ELR (cell line): ENCODE results near the gene SUCO.
"Not testable (repeated sequence)": the region's sequence is repeated elsewhere in the genome, so short reads cannot be mapped to it uniquely, and the experiment has no call there.

ENCODE experiments used
- DNase-seq: peaks from one replicate; pipeline ENCODE4 v3.0.0-alpha.2; 2015; ENCODE audit warnings: low read depth

Gene SUCO

GRCh38 chr1:172566196-172566997, 33.4 kb downstream of the SUCO start:
- DNase-seq, result no peak

DNA sequence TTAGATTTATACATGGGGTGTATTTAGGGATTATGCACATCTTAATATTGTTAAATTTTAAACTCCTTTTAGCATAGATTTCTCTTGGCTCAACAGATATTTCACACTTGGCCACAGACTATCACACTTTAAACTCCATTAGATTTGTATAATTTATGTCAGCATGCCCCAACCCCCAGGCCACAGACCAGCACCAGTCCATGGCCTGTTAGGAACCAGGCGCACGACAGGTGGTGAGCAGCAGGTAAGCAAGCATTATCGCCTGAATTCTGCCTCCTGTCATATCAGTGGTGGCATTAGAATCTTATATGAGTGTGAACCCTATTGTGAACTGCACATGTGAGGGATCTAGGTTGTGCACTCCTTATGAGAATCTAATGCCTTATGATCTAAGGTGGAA, 34.8 kb downstream of the SUCO start:
- DNase-seq, result no peak

DNA sequence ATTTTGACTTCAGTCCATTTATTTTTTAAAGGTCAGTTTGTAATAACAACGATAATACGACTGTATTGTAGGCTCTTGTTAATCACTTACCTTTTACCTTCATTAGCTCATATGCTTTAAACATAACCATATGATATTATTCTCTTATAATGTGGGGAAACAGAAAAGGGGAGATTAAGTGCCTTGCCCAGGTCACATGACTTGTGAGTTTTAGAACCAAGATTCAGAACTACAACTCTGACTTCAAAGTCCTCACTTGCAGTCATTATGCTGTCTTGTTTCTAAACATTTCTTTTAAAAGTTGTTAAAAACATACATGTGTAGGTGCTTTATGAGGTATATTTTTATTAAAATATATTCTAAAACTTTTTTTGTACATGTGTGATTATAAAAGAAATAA, 41.1 kb downstream of the SUCO start:
- DNase-seq, result no peak

GRCh38 chr1:172578586-172578985, 45.6 kb downstream of the SUCO start:
- DNase-seq, result no peak

- DNase-seq, result no peak
Observed at GRCh38 chr1:172581273-172581672, 48.3 kb downstream of the SUCO start.

DNA sequence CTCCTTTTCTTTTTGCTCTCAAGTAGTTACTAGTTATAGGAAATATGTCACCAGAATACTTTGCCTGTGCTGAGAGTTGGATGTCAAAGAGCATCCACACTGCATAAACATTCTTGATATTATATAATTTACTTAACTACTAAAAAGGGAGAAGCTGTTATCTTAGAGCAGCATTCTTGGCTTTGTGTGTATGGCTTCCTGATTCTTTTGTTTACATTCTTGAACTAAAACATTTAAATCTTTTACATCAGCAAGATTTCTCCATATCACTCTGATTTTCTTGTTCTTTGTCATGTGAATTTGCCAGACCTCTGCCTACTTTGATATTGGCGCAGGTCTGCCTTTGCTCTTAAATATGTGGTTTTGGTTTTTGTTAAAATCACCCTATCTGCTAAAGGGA, 48.8 kb downstream of the SUCO start:
- no peak for DNase-seq

- no peak for DNase-seq
Observed at GRCh38 chr1:172582889-172583288, 49.9 kb downstream of the SUCO start.

- DNase-seq, result peak; percentile 80
Observed at GRCh38 chr1:172585348-172585747, 52.4 kb downstream of the SUCO start.

DNA sequence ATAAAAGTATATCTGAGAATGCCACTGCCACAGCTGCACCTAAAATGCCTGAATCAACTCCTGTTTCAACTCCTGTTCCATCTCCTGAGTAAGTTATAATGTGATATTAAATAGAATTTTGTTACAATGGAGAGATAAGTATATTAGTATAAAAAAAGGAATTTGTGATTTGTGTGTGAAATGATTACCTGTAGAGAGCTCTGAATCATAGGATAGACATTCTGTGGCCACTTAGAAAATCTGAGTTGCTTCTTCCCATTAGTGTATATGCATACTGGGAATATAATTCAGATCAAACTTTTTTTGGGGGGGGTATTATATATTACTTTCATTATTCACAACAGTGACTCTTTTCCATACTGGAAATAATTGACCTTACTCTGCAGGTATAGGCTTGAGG, 52.9 kb downstream of the SUCO start:
- peak; percentile 63 for DNase-seq

GRCh38 chr1:172588296-172589291, 55.6 kb downstream of the SUCO start:
- DNase-seq, result peak; percentile 96

GRCh38 chr1:172589553-172589952, 56.6 kb downstream of the SUCO start:
- no peak for DNase-seq

DNA sequence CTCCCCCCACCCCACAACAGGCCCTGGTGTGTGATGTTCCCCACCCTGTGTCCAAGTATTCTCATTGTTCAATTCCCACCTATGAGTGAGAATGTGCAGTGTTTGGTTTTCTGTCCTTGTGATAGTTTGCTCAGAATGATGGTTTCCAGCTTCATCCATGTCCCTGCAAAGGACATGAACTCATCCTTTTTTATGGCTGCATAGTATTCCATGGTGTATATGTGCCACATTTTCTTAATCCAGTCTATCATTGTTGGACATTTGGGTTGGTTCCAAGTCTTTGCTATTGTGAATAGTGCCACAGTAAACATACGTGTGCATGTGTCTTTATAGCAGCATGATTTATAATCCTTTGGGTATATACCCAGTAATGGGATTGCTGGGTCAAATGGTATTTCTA, 58.5 kb downstream of the SUCO start:
- DNase-seq, result not testable (repeated sequence)

DNA sequence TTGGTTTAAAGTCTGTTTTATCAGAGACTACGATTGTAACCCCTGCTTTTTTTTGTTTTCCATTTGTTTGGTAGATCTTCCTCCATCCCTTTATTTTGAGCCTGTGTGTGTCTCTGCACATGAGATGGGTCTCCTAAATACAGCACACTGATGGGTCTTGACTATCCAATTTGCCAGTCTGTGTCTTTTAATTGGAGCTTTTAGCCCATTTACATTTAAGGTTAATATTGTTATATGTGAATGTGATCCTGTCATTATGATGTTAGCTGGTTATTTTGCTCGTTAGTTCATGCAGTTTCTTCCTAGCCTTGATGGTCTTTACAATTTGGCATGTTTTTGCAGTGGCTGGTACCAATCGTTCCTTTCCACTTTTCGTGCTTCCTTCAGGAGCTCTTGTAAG, 62.1 kb downstream of the SUCO start:
- not testable (repeated sequence) for DNase-seq

DNA sequence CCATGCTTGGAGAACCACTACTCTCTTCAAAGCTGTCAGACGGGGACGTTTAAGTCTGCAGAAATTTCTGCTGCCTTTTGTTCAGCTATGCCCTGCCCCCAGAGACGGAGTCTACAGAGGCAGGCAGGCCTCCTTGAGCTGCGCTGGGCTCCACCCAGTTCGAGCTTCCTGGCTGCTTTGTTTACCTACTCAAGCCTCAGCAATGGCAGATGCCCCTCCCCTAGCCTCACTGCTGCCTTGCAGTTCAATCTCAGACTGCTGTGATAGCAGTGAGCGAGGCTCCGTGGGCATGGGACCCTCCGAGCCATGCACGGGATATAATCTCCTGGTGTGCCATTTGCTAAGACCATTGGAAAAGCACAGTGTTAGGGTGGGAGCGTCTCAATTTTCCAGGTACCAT, 63.8 kb downstream of the SUCO start:
- DNase-seq, result not testable (repeated sequence)

DNA sequence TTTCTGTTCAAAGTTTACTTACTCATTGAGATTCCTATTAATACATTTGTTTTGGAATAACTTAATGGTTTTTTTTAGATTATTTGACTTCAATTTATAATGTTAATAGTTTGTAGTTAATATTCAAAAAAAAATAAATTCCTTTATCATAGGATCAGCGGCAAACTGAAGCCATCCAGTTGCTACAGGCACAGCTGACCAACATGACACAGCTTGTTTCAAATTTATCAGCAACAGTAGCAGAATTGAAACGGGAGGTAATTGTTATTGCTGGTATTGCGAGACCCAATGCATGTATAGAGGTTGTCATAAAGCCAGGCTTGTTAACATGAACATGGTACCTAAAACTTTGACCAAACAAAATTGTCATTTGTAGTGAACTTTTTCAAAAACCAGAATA, 67.0 kb downstream of the SUCO start:
- DNase-seq, result no peak

GRCh38 chr1:172600615-172601014, 67.7 kb downstream of the SUCO start:
- DNase-seq, result no peak

GRCh38 chr1:172601046-172601630, 68.2 kb downstream of the SUCO start:
- DNase-seq, result no peak

DNA sequence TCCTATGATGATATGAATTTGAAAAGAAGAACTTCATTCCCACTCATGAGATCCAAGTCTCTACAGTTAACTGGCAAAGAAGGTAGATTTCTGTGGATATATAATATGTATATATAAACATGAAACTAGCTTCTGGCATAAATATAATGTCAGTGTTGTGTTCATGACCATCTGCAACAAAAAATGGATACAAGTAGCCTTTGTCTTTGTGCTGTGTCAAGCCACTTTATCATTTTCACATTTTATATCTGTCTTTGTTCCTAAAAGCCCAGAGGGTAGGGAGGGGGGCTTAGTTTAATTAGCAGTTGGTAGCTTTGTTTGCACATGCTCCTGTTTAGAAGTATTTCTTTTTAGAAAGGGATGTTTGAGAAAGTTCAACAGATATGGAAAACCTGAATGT, 69.8 kb downstream of the SUCO start:
- DNase-seq, result no peak

DNA sequence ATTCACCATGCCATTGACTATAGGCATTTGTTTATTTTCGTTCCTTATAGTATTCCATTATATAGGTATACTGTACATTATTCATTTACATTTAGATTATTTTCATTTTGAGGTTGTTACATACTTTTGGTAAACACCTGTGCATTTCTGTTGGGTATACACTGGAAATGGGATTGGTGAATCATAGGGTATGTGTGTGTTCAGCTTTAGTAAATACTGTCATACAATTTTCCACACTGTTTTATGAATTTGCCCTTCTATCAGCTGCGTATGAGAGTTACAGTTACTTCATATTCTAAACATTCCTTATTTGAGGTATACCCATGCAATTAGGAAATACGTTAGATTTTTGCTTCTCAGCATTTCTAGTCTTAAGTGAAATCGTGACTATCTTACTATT, 70.9 kb downstream of the SUCO start:
- no peak for DNase-seq

- no peak for DNase-seq
Observed at GRCh38 chr1:172605641-172606040, 72.7 kb downstream of the SUCO start.

- DNase-seq, result no peak
Observed at GRCh38 chr1:172607145-172607544, 74.2 kb downstream of the SUCO start.

- DNase-seq, result no peak
Observed at GRCh38 chr1:172608098-172608601, 75.2 kb downstream of the SUCO start.
